Coronary artery (tissue), 2 donors: ENCODE measurements around the gene PID1.

ENCODE experiments used
- DNase-seq: peaks from one replicate; pipeline ENCODE4 v3.0.0-alpha.2; 2017; ENCODE audit warnings: low spot score
- H3K27ac ChIP-seq, 2 donors: fragments of 200-600 bp; sonication (generic); one replicate each; pipeline ENCODE4 v1.5.1; 2016 to 2019
- H3K4me3 ChIP-seq: fragments of 200-600 bp; sonication (generic); 2 replicates; pipeline ENCODE4 v1.5.1; 2016; ENCODE audit warnings: mild to moderate bottlenecking, moderate library complexity
- CTCF ChIP-seq: fragments of 200-600 bp; sonication (generic); IDR thresholded peaks from one replicate; pipeline ENCODE4 v1.5.1; 2019; ENCODE audit warnings: antibody characterized with exemption

The PID1 gene

GRCh38 chr2:229118927-229119326 lies 152.2 kb downstream of the PID1 start:
- no peak for TF ChIP-seq CTCF
- Histone ChIP-seq H3K4me3 (no peak overlapping the region), H3K27ac (no peak overlapping the region)
- DNase-seq: no peak

DNA sequence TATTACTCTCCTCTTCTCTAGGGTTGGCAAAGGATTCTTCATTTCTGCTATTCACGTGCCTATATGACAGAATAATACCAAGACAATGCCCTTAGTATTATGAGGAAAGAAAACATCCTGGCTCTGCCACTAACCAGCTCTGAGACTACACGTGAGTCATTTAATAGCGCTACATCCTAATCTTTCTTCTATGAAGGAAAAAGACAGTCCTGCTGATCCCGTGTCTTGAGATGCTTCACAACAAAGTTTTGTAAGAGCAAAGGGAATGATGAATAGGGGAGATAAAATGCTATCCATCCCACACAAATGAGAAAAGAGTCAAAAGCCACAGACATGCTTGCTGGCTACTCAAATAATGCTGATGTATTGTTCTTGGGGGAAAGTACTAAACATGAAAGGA lies 152.8 kb downstream of the PID1 start:
- Histone ChIP-seq H3K27ac (no peak overlapping the region), H3K4me3 (no peak overlapping the region)
- no peak for TF ChIP-seq CTCF
- DNase-seq: no peak

DNA sequence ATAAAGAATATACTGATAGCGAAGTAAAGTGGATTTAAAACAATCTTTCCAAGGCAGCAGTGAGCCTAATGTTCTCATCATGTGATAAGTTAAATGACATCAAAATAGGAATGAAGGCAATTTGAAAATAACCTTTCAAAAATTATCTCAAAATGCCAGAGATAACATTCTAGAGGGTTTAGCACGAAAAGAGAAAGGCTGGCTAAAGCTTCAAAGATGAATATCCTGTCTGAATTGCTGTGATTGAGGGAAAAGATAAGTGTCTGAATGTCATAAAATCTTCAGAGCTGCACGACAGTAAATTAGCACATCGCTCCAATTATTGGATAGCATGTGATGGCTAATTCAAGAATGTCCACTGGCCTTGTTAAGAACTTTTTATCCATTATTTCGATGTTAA lies 159.3 kb downstream of the PID1 start:
- TF ChIP-seq CTCF: no peak

GRCh38 chr2:229109195-229109594 lies 161.9 kb downstream of the PID1 start:
- no peak for TF ChIP-seq CTCF
- H3K4me3 ChIP-seq: no peak overlapping the region
- no peak overlapping the region for H3K27ac ChIP-seq
- no peak for DNase-seq

More for the DNA sequence above, 159.3 kb downstream of the PID1 start:
- no peak overlapping the region for H3K27ac ChIP-seq
- no peak overlapping the region for H3K4me3 ChIP-seq
- no peak for DNase-seq

- no peak for DNase-seq
- TF ChIP-seq CTCF: no peak
- Histone ChIP-seq H3K4me3 (no peak overlapping the region), H3K27ac (no peak overlapping the region)
Observed at GRCh38 chr2:229107601-229108000, 163.5 kb downstream of the PID1 start.

DNA sequence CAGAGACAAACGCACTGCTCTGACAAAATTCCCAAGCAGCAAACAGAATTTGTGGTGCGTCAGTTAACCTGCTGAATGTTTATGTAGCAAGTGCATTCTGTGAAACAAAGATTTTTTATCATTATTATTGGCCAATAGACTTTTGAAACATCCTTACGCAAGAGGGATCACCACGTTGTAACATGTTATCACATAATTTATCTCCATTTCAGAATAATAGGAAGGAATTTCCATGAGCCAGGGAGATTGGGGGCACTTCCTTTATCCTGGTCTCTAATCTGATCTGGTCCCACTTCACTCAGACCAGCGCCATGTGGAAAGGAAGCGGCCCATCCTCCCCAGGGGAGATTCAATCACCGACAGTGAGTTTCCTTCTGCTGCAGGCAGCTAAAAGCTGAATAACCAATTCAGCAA lies 166.1 kb downstream of the PID1 start:
- no peak for DNase-seq
- Histone ChIP-seq H3K27ac (no peak overlapping the region), H3K4me3 (no peak overlapping the region)
- TF ChIP-seq CTCF: no peak

DNA sequence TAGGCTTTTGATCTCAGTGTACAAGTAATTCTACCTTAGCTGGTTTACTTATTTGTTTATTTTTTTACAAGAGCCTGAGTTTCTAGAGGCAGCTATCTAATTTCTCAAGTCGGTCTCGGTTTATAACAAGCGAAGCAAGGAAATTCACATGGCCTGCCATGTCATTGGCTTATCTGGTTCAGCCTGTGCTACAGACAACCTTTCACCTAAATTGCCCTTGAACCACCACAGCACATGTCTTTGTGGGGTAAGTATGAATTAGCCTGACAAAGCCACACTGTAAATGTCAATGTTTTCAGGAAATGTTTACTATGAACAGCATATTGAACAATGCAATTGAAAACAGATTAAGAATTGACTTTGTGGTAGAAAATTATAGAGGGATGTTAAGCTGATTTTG lies 167.1 kb downstream of the PID1 start:
- H3K27ac ChIP-seq: no peak overlapping the region
- no peak overlapping the region for H3K4me3 ChIP-seq
- no peak for DNase-seq
- no peak for TF ChIP-seq CTCF
